T-helper 22 cell (primary cell): ENCODE data around the gene CACNA1C.

Experiments used
- DNase-seq: peaks from one replicate; pipeline ENCODE4 v3.0.0-alpha.2; 2020; ENCODE audit warnings: low read depth

Gene CACNA1C

GRCh38 chr12:2258025-2258424, 205.2 kb downstream of the CACNA1C start:
- no peak for DNase-seq

GRCh38 chr12:2259369-2259768, 206.6 kb downstream of the CACNA1C start:
- DNase-seq: no peak

GRCh38 chr12:2260441-2260840, 207.7 kb downstream of the CACNA1C start:
- no peak for DNase-seq

- DNase-seq: no peak
Measured at GRCh38 chr12:2261708-2262107, 208.9 kb downstream of the CACNA1C start.

- no peak for DNase-seq
Measured at GRCh38 chr12:2262449-2262848, 209.7 kb downstream of the CACNA1C start.

- DNase-seq: no peak
Measured at GRCh38 chr12:2263901-2264300, 211.1 kb downstream of the CACNA1C start.

GRCh38 chr12:2264651-2265232, 212.0 kb downstream of the CACNA1C start:
- no peak for DNase-seq

GRCh38 chr12:2265461-2266167, 212.8 kb downstream of the CACNA1C start:
- no peak for DNase-seq

- DNase-seq: no peak
Measured at GRCh38 chr12:2266666-2267620, 214.2 kb downstream of the CACNA1C start.

- no peak for DNase-seq
Measured at GRCh38 chr12:2267703-2268470, 215.1 kb downstream of the CACNA1C start.

- DNase-seq: no peak
Measured at GRCh38 chr12:2268471-2269286, 215.9 kb downstream of the CACNA1C start.

GRCh38 chr12:2270846-2271245, 218.1 kb downstream of the CACNA1C start:
- DNase-seq: no peak

GRCh38 chr12:2271961-2272360, 219.2 kb downstream of the CACNA1C start:
- no peak for DNase-seq

- DNase-seq: no peak
Measured at GRCh38 chr12:2273288-2273687, 220.5 kb downstream of the CACNA1C start.

- no peak for DNase-seq
Measured at GRCh38 chr12:2273751-2274150, 221.0 kb downstream of the CACNA1C start.

GRCh38 chr12:2274733-2275132, 221.9 kb downstream of the CACNA1C start:
- no peak for DNase-seq

- no peak for DNase-seq
Measured at GRCh38 chr12:2276288-2277033, 223.7 kb downstream of the CACNA1C start.

GRCh38 chr12:2277492-2278155, 224.8 kb downstream of the CACNA1C start:
- DNase-seq: no peak

GRCh38 chr12:2281446-2281845, 228.7 kb downstream of the CACNA1C start:
- no peak for DNase-seq

GRCh38 chr12:2282318-2282717, 229.5 kb downstream of the CACNA1C start:
- DNase-seq: no peak
